H9 (cell line): ENCODE data around the gene TRANK1. TPM values are rescaled to one million over a fixed set of nuclear protein-coding genes. Genes with fewer than 3 reads are reported as not detected.
A peak's percentile ranks its signal among the peaks of the same experiment; 100 is the strongest.

ENCODE experiments used
- DNase-seq: peaks from one replicate; pipeline ENCODE4 v3.0.0-alpha.2; 2017
- H2AFZ ChIP-seq: one replicate; pipeline ENCODE4 v1.6.1; 2013; ENCODE audit warnings: mild to moderate bottlenecking, low read length, control low read depth, moderate library complexity
- H2AK5ac ChIP-seq: 2 replicates; pipeline ENCODE4 v1.6.1; 2013; ENCODE audit warnings: low read length, control low read depth, mixed read lengths; ENCODE audit not compliant: insufficient read length
- H2BK120ac ChIP-seq: one replicate; pipeline ENCODE4 v1.6.1; 2013; ENCODE audit warnings: low read depth, mild to moderate bottlenecking, low read length, control low read depth, inconsistent platforms; ENCODE audit not compliant: poor library complexity, severe bottlenecking
- H2BK12ac ChIP-seq: 2 replicates; pipeline ENCODE4 v1.6.1; 2013; ENCODE audit warnings: low read length, control low read depth, mixed read lengths, low read depth; ENCODE audit not compliant: insufficient read length
- H2BK15ac ChIP-seq: 2 replicates; pipeline ENCODE4 v1.6.1; 2013; ENCODE audit warnings: low read depth, low read length, control low read depth
- H2BK20ac ChIP-seq: one replicate; pipeline ENCODE4 v1.6.1; 2013; ENCODE audit warnings: low read depth, mild to moderate bottlenecking, low read length, control low read depth, inconsistent platforms; ENCODE audit not compliant: poor library complexity, severe bottlenecking
- H2BK5ac ChIP-seq: 2 replicates; pipeline ENCODE4 v1.6.1; 2013; ENCODE audit warnings: low read length, control low read depth, mixed read lengths; ENCODE audit not compliant: insufficient read length
- H3K14ac ChIP-seq: 2 replicates; pipeline ENCODE4 v1.6.1; 2013; ENCODE audit warnings: low read length, control low read depth; ENCODE audit not compliant: insufficient read depth
- H3K18ac ChIP-seq: 2 replicates; pipeline ENCODE4 v1.6.1; 2013; ENCODE audit warnings: low read depth, mild to moderate bottlenecking, mixed read lengths, low read length, control low read depth; ENCODE audit not compliant: insufficient read length
- H3K23ac ChIP-seq: 2 replicates; pipeline ENCODE4 v1.6.1; 2013; ENCODE audit warnings: low read length, control low read depth, mixed read lengths, low read depth; ENCODE audit not compliant: insufficient read length
- H3K23me2 ChIP-seq: 2 replicates; pipeline ENCODE4 v1.6.1; 2013; ENCODE audit warnings: low read depth, mild to moderate bottlenecking, mixed read lengths, low read length, control low read depth; ENCODE audit not compliant: insufficient read length, poor library complexity, severe bottlenecking
- H3K27ac ChIP-seq: 2 replicates; pipeline ENCODE4 v1.5.1; 2013; ENCODE audit warnings: low read length, control low read depth, mixed read lengths, low read depth; ENCODE audit not compliant: insufficient read length
- H3K27me3 ChIP-seq: 2 replicates; pipeline ENCODE4 v1.6.1; 2013; ENCODE audit warnings: low read length, control low read depth, inconsistent platforms; ENCODE audit not compliant: insufficient read depth
- H3K4ac ChIP-seq: 2 replicates; pipeline ENCODE4 v1.6.1; 2013; ENCODE audit warnings: low read depth, mild to moderate bottlenecking, control low read depth, inconsistent platforms, low read length, moderate library complexity
- H3K4me1 ChIP-seq: 2 replicates; pipeline ENCODE4 v1.6.1; 2013; ENCODE audit warnings: low read length, control low read depth, inconsistent platforms; ENCODE audit not compliant: insufficient read depth
- H3K4me2 ChIP-seq: 2 replicates; pipeline ENCODE4 v1.6.1; 2013; ENCODE audit warnings: low read length, control low read depth, mixed read lengths; ENCODE audit not compliant: insufficient read length, insufficient read depth
- H3K56ac ChIP-seq: 2 replicates; pipeline ENCODE4 v1.6.1; 2013; ENCODE audit warnings: low read depth, mild to moderate bottlenecking, mixed read lengths, low read length, control low read depth; ENCODE audit not compliant: insufficient read length
- H3K79me1 ChIP-seq: 2 replicates; pipeline ENCODE4 v1.6.1; 2013; ENCODE audit warnings: low read depth, mild to moderate bottlenecking, moderate library complexity, low read length, control low read depth, inconsistent platforms; ENCODE audit not compliant: insufficient read depth, poor library complexity, severe bottlenecking
- H3K79me2 ChIP-seq: 2 replicates; pipeline ENCODE4 v1.6.1; 2013; ENCODE audit warnings: low read length, control low read depth, inconsistent platforms; ENCODE audit not compliant: insufficient read depth
- H3K9ac ChIP-seq: 2 replicates; pipeline ENCODE4 v1.6.1; 2013; ENCODE audit warnings: low read length, control low read depth, mixed read lengths; ENCODE audit not compliant: insufficient read length; ENCODE audit errors: extremely low read depth
- H3K9me3 ChIP-seq: one replicate; pipeline ENCODE4 v1.6.1; 2013; ENCODE audit warnings: low read depth, low read length, inconsistent platforms; ENCODE audit not compliant: control insufficient read depth
- H3T11ph ChIP-seq: one replicate; pipeline ENCODE4 v1.6.1; 2013; ENCODE audit warnings: mild to moderate bottlenecking, low read length, control low read depth, inconsistent platforms
- H4K20me1 ChIP-seq: one replicate; pipeline ENCODE4 v1.6.1; 2013; ENCODE audit not compliant: control insufficient read depth, insufficient read length, insufficient read depth
- H4K5ac ChIP-seq: 2 replicates; pipeline ENCODE4 v1.6.1; 2013; ENCODE audit warnings: low read depth, mild to moderate bottlenecking, mixed read lengths, low read length, control low read depth; ENCODE audit not compliant: insufficient read length
- H4K8ac ChIP-seq: replicated peaks from 2 replicates; pipeline ENCODE4 v1.6.1; 2013; ENCODE audit warnings: low read length, control low read depth, mixed read lengths, low read depth; ENCODE audit not compliant: insufficient read length
- H4K91ac ChIP-seq: 2 replicates; pipeline ENCODE4 v1.6.1; 2013; ENCODE audit warnings: low read depth, mild to moderate bottlenecking, moderate library complexity, mixed read lengths, low read length, control low read depth; ENCODE audit not compliant: insufficient read length
- H3K27ac Mint-ChIP-seq, 3 experiments: 2 replicates in 2 of 3; 3 replicates in 1 of 3; pipeline ENCODE4 v1.8.0; 2020 to 2021; ENCODE audit warnings: mixed read lengths in 3 of 3, mild to moderate bottlenecking in 1 of 3, moderate library complexity in 1 of 3
- H3K27me3 Mint-ChIP-seq: 2 replicates; pipeline ENCODE4 v1.8.0; 2021; ENCODE audit warnings: low read depth, mild to moderate bottlenecking, moderate library complexity, mixed read lengths
- H3K36me3 Mint-ChIP-seq, 3 experiments: 2 replicates in 2 of 3; 3 replicates in 1 of 3; pipeline ENCODE4 v1.8.0; 2020 to 2021; ENCODE audit warnings: low read depth in 3 of 3, mixed read lengths in 3 of 3; ENCODE audit not compliant: insufficient read depth in 1 of 3
- H3K4me1 Mint-ChIP-seq, 2 experiments: 2 replicates each; pipeline ENCODE4 v1.8.0; 2020; ENCODE audit warnings: mixed read lengths in 2 of 2
- H3K4me3 Mint-ChIP-seq, 2 experiments: 2 replicates in 1 of 2; 3 replicates in 1 of 2; pipeline ENCODE4 v1.8.0; 2020 to 2021; ENCODE audit warnings: mild to moderate bottlenecking in 2 of 2, mixed read lengths in 2 of 2, moderate library complexity in 1 of 2
- H3K9me3 Mint-ChIP-seq, 2 experiments: 2 replicates in 1 of 2; 3 replicates in 1 of 2; pipeline ENCODE4 v1.8.0; 2020; ENCODE audit warnings: mild to moderate bottlenecking in 2 of 2, mixed read lengths in 2 of 2, moderate library complexity in 1 of 2
- WGBS: extraction: QIAGEN DNeasy Blood & Tissue Kit; methylation state at CpG from one replicate; pipeline ENCODE4 v1.1.7; 2013; ENCODE audit warnings: missing lambda C conversion rate, low lambda C conversion rate, mixed read lengths; ENCODE audit not compliant: insufficient read length; ENCODE audit errors: extremely low coverage; 5-methylcytosine and 5-hydroxymethylcytosine counted together
- total RNA-seq: library from RNA; stranded (reverse); gene quantifications from 2 replicates; pipeline ENCODE4 v1.2.1, GENCODE V29; 2021
- TF ChIP-seq, protein P1 (sequence below): fragments of 200-600 bp; sonication (generic); conservative IDR thresholded peaks from 3 replicates; pipeline ENCODE4 v1.8.0; 2021; ENCODE audit warnings: antibody characterized with exemption, mild to moderate bottlenecking

The TRANK1 gene
- total RNA-seq, 1 experiment from 2014 or later = 5.9 TPM

GRCh38 chr3:36945333-36945980 is 603 bp upstream of the TRANK1 start:
- no peak for DNase-seq
- H3K9me3 ChIP-seq = no peaks in the 10 kb centered on the region
- peaks cover 47% of the 10 kb centered on the region for H3K27me3 Mint-ChIP-seq

More at GRCh38 chr3:36945333-36945980, 603 bp upstream of the TRANK1 start:
- Histone ChIP-seq H3K56ac (no peak overlapping the region), H3K4me2 (peak overlapping the region; percentile 51), H3K27ac (no peak overlapping the region), H4K20me1 (no peaks in the 10 kb centered on the region), H3K23ac (no peak overlapping the region), H3K4ac (no peak overlapping the region), H2AK5ac (no peak overlapping the region), H3K27me3 (peaks cover 4% of the 10 kb centered on the region; the same call in 1 of the 2 replicates), H3K79me2 (no peaks in the 10 kb centered on the region), H4K8ac (no peak overlapping the region), H3K23me2 (peaks cover 13% of the 10 kb centered on the region), H2BK15ac (no peak overlapping the region), H3T11ph (no peak overlapping the region), H2BK12ac (no peak overlapping the region), H3K18ac (no peak overlapping the region), H3K9ac (no peak overlapping the region), H2AFZ (no peak overlapping the region), H4K5ac (no peak overlapping the region), H3K79me1 (no peaks in the 10 kb centered on the region), H2BK120ac (no peak overlapping the region), H3K4me1 (no peaks in the 10 kb centered on the region; the same call in 1 of the 2 replicates), H2BK5ac (no peak overlapping the region), H3K14ac (0 out of 2 replicates have a peak overlapping the region, but pooled peaks have one; percentile 90), H4K91ac (no peak overlapping the region), H2BK20ac (no peak overlapping the region)
- WGBS = no CpG with 5 or more reads among the region's 28 CpGs
- TF ChIP-seq, protein P1, sequence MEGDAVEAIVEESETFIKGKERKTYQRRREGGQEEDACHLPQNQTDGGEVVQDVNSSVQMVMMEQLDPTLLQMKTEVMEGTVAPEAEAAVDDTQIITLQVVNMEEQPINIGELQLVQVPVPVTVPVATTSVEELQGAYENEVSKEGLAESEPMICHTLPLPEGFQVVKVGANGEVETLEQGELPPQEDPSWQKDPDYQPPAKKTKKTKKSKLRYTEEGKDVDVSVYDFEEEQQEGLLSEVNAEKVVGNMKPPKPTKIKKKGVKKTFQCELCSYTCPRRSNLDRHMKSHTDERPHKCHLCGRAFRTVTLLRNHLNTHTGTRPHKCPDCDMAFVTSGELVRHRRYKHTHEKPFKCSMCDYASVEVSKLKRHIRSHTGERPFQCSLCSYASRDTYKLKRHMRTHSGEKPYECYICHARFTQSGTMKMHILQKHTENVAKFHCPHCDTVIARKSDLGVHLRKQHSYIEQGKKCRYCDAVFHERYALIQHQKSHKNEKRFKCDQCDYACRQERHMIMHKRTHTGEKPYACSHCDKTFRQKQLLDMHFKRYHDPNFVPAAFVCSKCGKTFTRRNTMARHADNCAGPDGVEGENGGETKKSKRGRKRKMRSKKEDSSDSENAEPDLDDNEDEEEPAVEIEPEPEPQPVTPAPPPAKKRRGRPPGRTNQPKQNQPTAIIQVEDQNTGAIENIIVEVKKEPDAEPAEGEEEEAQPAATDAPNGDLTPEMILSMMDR = no peak
- peak overlapping the region; percentile 69 to 82 for H3K4me3 Mint-ChIP-seq
- H3K9me3 Mint-ChIP-seq = peaks cover 24 to 30% of the 10 kb centered on the region in 2 experiments
- no peak overlapping the region for H3K27ac Mint-ChIP-seq
- peaks cover 20 to 32% of the 10 kb centered on the region in 2 experiments for H3K4me1 Mint-ChIP-seq
- H3K36me3 Mint-ChIP-seq = peaks cover 8 to 30% (median 21%) of the 10 kb centered on the region in 3 experiments
